Measurements from ENCODE around the gene MAGI1. TPM values are rescaled to one million over a fixed set of nuclear protein-coding genes. Genes with fewer than 3 reads are reported as not detected.
A peak's percentile ranks its signal among the peaks of the same experiment; 100 is the strongest.

Gene MAGI1
- total RNA-seq, 1 donor from 2014 or later = 18.7 TPM

DNA sequence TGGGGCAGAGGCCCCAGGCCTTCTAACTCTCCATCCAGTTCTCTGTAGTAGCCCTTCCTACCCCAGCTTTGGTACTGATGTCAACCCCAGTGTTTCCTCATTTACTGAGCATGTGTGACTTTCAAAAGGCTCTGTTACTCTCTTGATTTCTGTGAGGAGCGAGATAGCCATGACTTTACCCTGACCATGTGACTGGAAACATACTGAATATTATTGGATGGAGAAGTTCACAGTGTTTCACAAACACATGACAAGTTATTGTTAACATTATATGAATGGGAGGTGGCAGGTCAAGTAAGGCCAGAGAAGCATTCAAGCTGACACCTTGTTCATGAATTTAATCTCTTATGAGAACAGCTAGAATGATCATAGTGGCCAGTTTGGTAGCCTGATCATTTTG, 53.7 kb downstream of the MAGI1 start:
- no peak for DNase-seq (ENCODE audit: low spot score)
- no peak overlapping the region for H3K4me3 Mint-ChIP-seq (ENCODE audit: unreplicated experiment)
- H3K36me3 Mint-ChIP-seq (ENCODE audit: low read depth) = no peaks in the 10 kb centered on the region
- peaks cover 18% of the 10 kb centered on the region for H3K4me1 Mint-ChIP-seq (ENCODE audit: low read depth)
- no peaks in the 10 kb centered on the region for H3K9me3 Mint-ChIP-seq (ENCODE audit: low read depth)
- TF ChIP-seq, protein P1, sequence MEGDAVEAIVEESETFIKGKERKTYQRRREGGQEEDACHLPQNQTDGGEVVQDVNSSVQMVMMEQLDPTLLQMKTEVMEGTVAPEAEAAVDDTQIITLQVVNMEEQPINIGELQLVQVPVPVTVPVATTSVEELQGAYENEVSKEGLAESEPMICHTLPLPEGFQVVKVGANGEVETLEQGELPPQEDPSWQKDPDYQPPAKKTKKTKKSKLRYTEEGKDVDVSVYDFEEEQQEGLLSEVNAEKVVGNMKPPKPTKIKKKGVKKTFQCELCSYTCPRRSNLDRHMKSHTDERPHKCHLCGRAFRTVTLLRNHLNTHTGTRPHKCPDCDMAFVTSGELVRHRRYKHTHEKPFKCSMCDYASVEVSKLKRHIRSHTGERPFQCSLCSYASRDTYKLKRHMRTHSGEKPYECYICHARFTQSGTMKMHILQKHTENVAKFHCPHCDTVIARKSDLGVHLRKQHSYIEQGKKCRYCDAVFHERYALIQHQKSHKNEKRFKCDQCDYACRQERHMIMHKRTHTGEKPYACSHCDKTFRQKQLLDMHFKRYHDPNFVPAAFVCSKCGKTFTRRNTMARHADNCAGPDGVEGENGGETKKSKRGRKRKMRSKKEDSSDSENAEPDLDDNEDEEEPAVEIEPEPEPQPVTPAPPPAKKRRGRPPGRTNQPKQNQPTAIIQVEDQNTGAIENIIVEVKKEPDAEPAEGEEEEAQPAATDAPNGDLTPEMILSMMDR (IDR thresholded peaks at IDR 0.05) = no peak
- no peak overlapping the region for H3K27ac Mint-ChIP-seq (ENCODE audit: unreplicated experiment)
- H3K27me3 Mint-ChIP-seq (ENCODE audit: low read depth) = no peaks in the 10 kb centered on the region

DNA sequence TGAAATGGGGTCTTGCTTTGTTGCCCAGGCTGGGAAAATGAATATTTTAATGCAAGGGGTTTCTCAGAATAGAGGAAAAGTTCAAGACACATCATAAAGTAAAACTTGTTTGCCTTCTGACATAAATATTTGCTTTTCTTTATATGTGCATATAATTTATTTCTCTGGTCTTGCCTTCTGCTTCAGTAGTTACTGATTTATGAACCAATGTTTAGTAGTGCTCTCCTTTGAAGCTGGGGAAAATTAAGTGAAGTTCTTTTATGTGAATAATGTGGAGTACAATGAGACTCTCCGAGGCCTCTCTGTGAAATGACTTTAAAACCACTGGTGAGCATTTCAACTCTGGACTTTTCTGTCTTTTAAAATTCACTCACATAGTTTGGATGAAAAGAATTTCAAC, 55.6 kb downstream of the MAGI1 start:
- DNase-seq (ENCODE audit: low spot score) = no peak
- H3K36me3 Mint-ChIP-seq (ENCODE audit: low read depth) = no peaks in the 10 kb centered on the region
- no peaks in the 10 kb centered on the region for H3K27me3 Mint-ChIP-seq (ENCODE audit: low read depth)
- H3K4me1 Mint-ChIP-seq (ENCODE audit: low read depth) = peaks cover 24% of the 10 kb centered on the region
- no peaks in the 10 kb centered on the region for H3K9me3 Mint-ChIP-seq (ENCODE audit: low read depth)
- peak overlapping the region; percentile 32 for H3K27ac Mint-ChIP-seq (ENCODE audit: unreplicated experiment)
- TF ChIP-seq, protein P1 (IDR thresholded peaks at IDR 0.05) = no peak
- no peak overlapping the region for H3K4me3 Mint-ChIP-seq (ENCODE audit: unreplicated experiment)

DNA sequence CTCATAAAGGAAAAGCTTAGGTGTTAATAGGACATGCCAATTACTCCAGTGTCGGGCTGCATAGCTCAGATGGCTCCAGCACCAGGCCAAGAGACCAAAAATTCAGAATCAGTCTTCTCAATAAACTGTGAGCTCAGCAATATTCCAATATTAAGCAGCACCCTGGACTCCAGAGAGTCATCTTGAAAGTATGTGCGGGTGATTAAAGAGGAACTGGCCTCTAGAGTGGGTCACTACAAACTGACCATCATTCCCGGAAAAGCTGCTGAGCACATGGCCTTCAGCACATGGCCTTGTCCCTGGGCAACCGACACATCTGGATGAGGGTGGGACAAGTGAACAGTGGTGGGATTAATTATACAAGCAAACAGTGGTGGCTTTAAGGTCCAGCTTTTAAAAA, 59.0 kb downstream of the MAGI1 start:
- no peaks in the 10 kb centered on the region for H3K27me3 Mint-ChIP-seq (ENCODE audit: low read depth)
- TF ChIP-seq, protein P1 (IDR thresholded peaks at IDR 0.05) = no peak
- DNase-seq (ENCODE audit: low spot score) = no peak
- peak overlapping the region; percentile 74 for H3K27ac Mint-ChIP-seq (ENCODE audit: unreplicated experiment)
- H3K4me3 Mint-ChIP-seq (ENCODE audit: unreplicated experiment) = no peak overlapping the region
- peaks cover under 1% of the 10 kb centered on the region for H3K36me3 Mint-ChIP-seq (ENCODE audit: low read depth)
- peaks cover 31% of the 10 kb centered on the region for H3K4me1 Mint-ChIP-seq (ENCODE audit: low read depth)
- H3K9me3 Mint-ChIP-seq (ENCODE audit: low read depth) = no peaks in the 10 kb centered on the region

DNA sequence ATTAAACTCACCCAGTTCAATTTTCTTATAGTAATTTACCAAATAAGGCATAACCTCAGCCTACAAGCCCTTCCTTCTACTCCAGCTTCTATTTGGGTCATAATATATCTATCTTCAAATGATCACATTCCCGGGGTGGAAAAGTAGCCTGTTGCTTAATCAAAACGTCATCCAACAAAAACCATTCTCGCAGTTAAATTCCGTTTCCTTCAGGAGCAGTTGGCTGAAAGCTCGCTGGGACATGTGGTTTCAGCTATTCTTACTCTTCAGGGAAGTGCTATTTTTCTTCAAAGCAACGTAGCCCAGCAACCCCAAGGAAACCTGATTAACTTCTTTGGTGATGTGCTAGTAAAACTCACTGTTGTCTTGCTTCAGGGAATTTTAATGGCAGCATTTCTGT, 59.6 kb downstream of the MAGI1 start:
- DNase-seq (ENCODE audit: low spot score) = no peak
- Mint-ChIP-seq H3K27me3 (ENCODE audit: low read depth) (no peaks in the 10 kb centered on the region), H3K4me3 (ENCODE audit: unreplicated experiment) (no peak overlapping the region), H3K4me1 (ENCODE audit: low read depth) (peaks cover 35% of the 10 kb centered on the region), H3K27ac (ENCODE audit: unreplicated experiment) (peak overlapping the region; percentile 74), H3K9me3 (ENCODE audit: low read depth) (no peaks in the 10 kb centered on the region), H3K36me3 (ENCODE audit: low read depth) (peaks cover 3% of the 10 kb centered on the region)
- TF ChIP-seq, protein P1 (IDR thresholded peaks at IDR 0.05) = no peak

DNA sequence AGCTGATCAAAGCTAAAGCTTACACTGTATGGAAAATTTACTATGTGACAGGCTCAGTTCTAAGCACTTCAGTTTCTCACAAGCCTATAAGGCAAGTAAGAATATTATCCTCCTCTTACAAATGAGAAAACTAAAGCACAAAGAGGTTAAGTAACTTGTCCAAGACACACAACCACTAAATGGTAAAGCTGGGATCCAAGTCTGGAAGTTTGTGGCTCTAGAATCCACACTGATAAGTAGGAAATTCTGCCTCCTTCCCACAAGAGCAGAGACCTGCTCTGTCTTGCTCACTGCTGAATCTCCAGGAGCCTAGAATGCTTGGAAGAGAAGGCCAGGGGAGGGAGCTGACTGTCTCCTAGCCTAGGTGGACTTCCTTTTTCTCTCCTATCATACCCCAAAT, 60.6 kb downstream of the MAGI1 start:
- Mint-ChIP-seq H3K4me1 (ENCODE audit: low read depth) (peaks cover 35% of the 10 kb centered on the region), H3K36me3 (ENCODE audit: low read depth) (peaks cover 3% of the 10 kb centered on the region), H3K27me3 (ENCODE audit: low read depth) (no peaks in the 10 kb centered on the region), H3K4me3 (ENCODE audit: unreplicated experiment) (no peak overlapping the region), H3K9me3 (ENCODE audit: low read depth) (no peaks in the 10 kb centered on the region), H3K27ac (ENCODE audit: unreplicated experiment) (peak overlapping the region; percentile 45)
- TF ChIP-seq, protein P1 (IDR thresholded peaks at IDR 0.05) = no peak
- no peak for DNase-seq (ENCODE audit: low spot score)
